MM.1S (cell line): ENCODE data around the gene ADCY6.

Experiments
- CTCF ChIP-seq: fragments of 300-600 bp; sonication (generic); IDR thresholded peaks from 2 replicates; pipeline ENCODE4 v1.5.1; 2016; ENCODE audit warnings: antibody characterized with exemption, low read length, mixed read lengths
- EZH2 ChIP-seq: fragments of 300-600 bp; sonication (generic); optimal IDR thresholded peaks from 2 replicates; pipeline ENCODE3; 2017; ENCODE audit warnings: low read depth, mild to moderate bottlenecking, antibody characterized with exemption, low read length, mixed read lengths
- EZH2phosphoT487 ChIP-seq: fragments of 300-600 bp; sonication (generic); IDR thresholded peaks from 2 replicates; pipeline ENCODE4 v1.6.1; 2018; ENCODE audit warnings: antibody characterized with exemption, low read length

GRCh38 chr12:48816143-48816854 lies 27.4 kb upstream of the ADCY6 start:
- TF ChIP-seq CTCF = no peak
- TF ChIP-seq EZH2 = no peak
- no peak for TF ChIP-seq EZH2phosphoT487
